Posterior vena cava (tissue), 2 donors: ENCODE results near the gene CDRT15L2. TPM values are rescaled to one million over a fixed set of nuclear protein-coding genes. Genes with fewer than 3 reads are reported as not detected.
"Not testable (repeated sequence)": the region's sequence is repeated elsewhere in the genome, so short reads cannot be mapped to it uniquely, and the experiment has no call there.

Source experiments
- DNase-seq: peaks from one replicate; pipeline ENCODE4 v3.0.0-alpha.2; 2020; ENCODE audit warnings: low spot score
- intact Hi-C, 2 donors: fragments of 100-400 bp; cut with DNase I; formaldehyde crosslinking; loops; one replicate each; pipeline versions ENCODE4 v1.14.1 to v1.14.2; 2022 to 2023
- total RNA-seq, 2 donors: library from RNA; stranded (reverse); fragmentation: NEBNext Ultra II Directional; extraction: Animal tissue kit (Norgen Biotek cat#: 25700); gene quantifications; one replicate each; pipeline ENCODE4 v1.2.1, GENCODE V29; 2021
- donor health status: DM: yes; HTN: yes; CAD: no.
- donor health status: DM: yes; HTN: yes; CAD: no.

CDRT15L2 gene
- total RNA-seq, 2 donors from 2014 or later: not detected

DNA sequence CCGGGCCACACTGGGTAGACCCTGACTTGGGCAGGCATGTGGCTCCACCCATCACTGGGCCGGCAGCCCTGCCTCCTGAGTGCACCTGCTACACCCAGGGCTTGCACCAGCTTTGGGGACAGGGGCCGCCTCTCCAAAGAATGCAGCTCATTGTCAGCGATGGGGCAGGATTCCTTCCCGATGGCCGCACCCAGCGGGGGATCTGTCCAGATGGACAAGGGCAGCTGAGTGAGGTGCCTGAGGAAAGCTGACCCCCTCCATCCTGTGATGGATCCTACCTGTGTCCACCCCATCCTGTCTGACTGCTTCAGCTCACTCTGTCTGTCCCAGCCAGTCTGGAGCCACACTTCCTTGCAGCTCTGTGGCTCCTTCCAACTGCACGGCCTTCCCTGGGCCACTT is 10.9 kb upstream of the CDRT15L2 start:
- DNase-seq, intact Hi-C loops: not testable (repeated sequence)

- DNase-seq, intact Hi-C loops: not testable (repeated sequence)
These were observed 7.9 kb upstream of the CDRT15L2 start for GRCh38 chr17:20571653-20572052.

GRCh38 chr17:20573216-20573615 is 6.3 kb upstream of the CDRT15L2 start:
- intact Hi-C loops, DNase-seq: not testable (repeated sequence)

- intact Hi-C loops, DNase-seq: not testable (repeated sequence)
These were observed 4.5 kb upstream of the CDRT15L2 start for GRCh38 chr17:20575071-20575470.

GRCh38 chr17:20583891-20584577 is 4.5 kb downstream of the CDRT15L2 start:
- intact Hi-C loops, DNase-seq: not testable (repeated sequence)

DNA sequence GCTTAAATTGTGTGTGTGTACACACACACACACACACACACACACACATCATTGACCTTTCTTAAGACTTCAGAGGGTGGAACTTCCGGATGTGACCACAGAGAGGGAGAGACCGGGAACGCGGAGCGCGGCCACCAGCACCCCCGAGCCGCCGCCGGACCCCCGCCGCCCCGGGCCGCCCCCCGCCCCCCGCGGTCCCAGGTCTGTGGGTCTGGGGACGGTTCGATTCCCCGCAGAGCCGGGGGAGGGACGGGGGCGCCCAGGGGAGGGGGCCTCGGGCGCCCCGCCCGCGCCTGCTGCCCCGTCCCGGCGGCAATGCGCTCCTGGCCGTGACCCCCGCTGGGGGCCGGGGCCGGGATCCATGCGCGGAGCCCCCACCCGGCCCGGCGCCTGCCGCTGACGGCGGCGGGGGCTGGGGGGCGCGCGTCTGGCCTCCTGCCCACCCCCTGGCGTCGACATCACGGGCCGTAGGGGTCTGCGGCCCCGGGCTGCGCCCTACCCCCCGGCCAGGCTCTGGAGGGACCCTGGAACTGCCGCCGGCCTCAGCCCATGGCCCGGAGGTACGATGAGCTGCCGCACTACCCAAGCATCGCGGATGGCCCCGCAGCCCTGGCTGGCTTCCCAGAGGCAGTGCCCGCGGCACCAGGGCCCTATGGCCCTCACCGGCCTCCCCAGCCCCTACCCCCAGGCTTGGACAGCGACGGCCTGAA is 9.4 kb downstream of the CDRT15L2 start:
- peak; percentile 45 for DNase-seq
- intact Hi-C loops: not testable (repeated sequence)

GRCh38 chr17:20589454-20589810 is 9.9 kb downstream of the CDRT15L2 start:
- intact Hi-C loops, DNase-seq: not testable (repeated sequence)

GRCh38 chr17:20591040-20591439 is 11.5 kb downstream of the CDRT15L2 start:
- DNase-seq, intact Hi-C loops: not testable (repeated sequence)

DNA sequence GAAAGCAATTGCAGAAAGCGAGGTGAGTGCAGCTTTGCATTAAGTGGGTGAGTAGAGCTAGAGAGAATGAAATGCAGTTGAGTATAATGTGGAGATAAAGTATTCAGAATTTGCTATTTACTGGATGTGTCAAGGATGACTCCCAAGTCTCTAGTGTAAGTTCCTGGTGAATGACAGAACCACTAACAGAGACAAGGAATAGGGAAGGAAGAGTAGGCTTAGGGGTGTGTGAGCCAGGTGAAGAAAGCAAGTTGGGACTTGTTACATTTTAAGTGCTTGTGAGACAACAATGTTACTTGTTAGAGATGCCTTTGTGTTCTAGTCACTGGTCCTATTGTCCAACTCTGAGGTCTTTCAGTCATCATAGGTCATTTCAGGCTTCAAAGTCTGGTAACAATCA is 26.0 kb downstream of the CDRT15L2 start:
- DNase-seq, intact Hi-C loops: not testable (repeated sequence)

- intact Hi-C loops, DNase-seq: not testable (repeated sequence)
These were observed 30.0 kb downstream of the CDRT15L2 start for GRCh38 chr17:20609490-20609889.

- no peak for DNase-seq
- intact Hi-C loops: no loop called here
These were observed 31.8 kb downstream of the CDRT15L2 start for GRCh38 chr17:20611309-20611708.

DNA sequence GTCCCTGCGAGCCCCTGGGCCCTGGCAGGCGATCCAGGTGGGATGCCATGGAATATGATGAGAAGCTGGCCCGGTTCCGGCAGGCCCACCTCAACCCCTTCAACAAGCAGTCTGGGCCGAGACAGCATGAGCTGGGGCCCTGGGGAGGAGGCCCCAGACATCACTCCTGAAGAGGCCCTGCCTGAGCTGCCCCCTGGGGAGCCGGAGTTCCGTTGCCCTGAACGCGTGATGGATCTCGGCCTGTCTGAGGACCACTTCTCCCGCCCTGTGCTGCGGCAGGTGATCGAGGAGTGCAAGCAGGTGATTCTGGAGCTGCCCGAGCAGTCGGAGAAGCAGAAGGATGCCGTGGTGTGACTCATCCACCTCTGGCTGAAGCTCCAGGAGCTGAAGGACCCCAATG is 33.1 kb downstream of the CDRT15L2 start:
- intact Hi-C loops: no loop called here
- DNase-seq: no peak

DNA sequence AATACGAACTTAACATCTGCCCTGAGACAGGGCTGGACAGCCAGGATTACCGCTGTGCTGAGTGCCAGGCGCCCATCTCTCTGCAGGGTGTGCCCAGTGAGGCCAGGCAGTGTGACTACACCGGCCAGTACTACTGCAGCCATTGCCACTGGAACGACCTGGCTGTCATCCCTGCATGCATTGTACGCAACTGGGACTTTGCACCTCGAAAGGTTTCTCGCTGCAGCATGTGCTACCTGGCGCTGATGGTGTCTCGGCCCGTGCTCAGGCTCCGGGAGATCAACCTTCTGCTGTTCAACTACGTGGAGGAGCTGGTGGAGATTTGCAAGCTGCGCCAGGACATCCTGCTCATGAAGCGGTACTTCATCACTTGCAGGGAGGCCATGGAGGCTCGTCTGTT is 33.7 kb downstream of the CDRT15L2 start:
- intact Hi-C loops: no loop called here
- DNase-seq: no peak

DNA sequence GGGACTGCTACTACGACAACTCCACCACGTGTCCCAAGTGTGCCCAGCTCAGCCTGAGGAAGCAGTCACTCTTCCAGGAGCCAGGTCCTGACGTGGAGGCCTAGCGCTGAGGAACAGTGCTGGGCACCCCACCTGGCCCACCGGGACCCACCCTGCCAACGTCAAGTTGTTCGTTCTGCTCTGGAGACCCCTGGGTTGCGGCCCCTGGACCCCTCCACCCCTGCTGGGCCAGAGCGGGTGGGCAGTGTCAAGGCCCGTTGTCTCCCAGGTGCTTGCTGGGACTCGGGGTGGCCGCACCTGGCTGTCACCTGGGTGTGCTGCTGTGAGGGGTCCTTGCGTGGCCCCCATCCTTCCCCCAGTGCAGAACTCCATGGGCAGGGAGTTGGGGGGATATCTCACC is 34.4 kb downstream of the CDRT15L2 start:
- DNase-seq: no peak
- intact Hi-C loops: no loop called here

DNA sequence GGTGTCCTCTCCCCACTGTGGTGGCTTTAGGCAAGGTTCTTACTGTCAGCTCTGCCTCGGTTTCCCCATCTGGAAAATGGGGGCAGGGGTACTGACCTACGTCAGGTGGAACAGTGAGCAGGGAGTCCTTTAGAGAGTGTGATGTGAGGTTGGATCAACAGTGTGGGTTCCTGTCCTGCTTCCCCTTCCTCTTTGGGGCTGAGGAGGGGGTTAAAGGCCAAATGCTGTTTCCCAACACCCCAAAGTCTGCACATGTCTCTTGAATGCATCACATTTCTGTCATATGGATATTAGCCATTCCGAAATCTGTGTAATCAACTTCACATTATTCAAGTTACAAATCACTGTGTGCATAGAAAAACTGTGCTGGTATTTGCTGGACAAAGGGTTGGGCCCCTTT is 35.9 kb downstream of the CDRT15L2 start:
- DNase-seq, intact Hi-C loops: not testable (repeated sequence)

Other genes with a start within 250 kb of the CDRT15L2 start
- not detected for gene LGALS9B, start 112.2 kb upstream of the CDRT15L2 start, total RNA-seq